Peyer's patch (tissue), 4 donors: ENCODE data around the gene NADK2. TPM values are rescaled to one million over a fixed set of nuclear protein-coding genes. Genes with fewer than 3 reads are reported as not detected.

ENCODE experiments used
- DNase-seq, 3 donors: peaks; one replicate each; pipeline ENCODE4 v3.0.0-alpha.2; 2017 to 2019
- H3K27ac ChIP-seq, 4 donors: fragments of 200-600 bp; sonication (generic); one replicate each; pipeline ENCODE4 v1.5.1; 2016 to 2019
- H3K27me3 ChIP-seq, 2 donors: fragments of 200-600 bp; sonication (generic); one replicate each; pipeline ENCODE4 v1.5.1; 2019
- H3K36me3 ChIP-seq, 3 donors: fragments of 200-600 bp; sonication (generic); one replicate each; pipeline ENCODE4 v1.5.1; 2016 to 2019
- H3K4me1 ChIP-seq, 4 donors: fragments of 200-600 bp; sonication (generic); one replicate each; pipeline ENCODE4 v1.5.1; 2016 to 2019
- H3K4me3 ChIP-seq, 4 donors: fragments of 200-600 bp; sonication (generic); 1 replicate in 3 of 4; 2 replicates in 1 of 4; pipeline ENCODE4 v1.5.1; 2016 to 2019; ENCODE audit warnings: mild to moderate bottlenecking in 1 of 4
- H3K9me3 ChIP-seq, 4 donors: fragments of 200-600 bp; sonication (generic); one replicate each; pipeline ENCODE4 v1.5.1; 2016 to 2019; ENCODE audit warnings: mild to moderate bottlenecking in 1 of 4
- CTCF ChIP-seq, 6 experiments: fragments of 450-650 bp in 4 of 6; fragments of 200-600 bp in 2 of 6; sonication (generic) in 1 of 6; IDR thresholded peaks; one replicate each; pipeline ENCODE4 v1.5.1; 2017 to 2019; ENCODE audit warnings: antibody characterized with exemption in 6 of 6, mild to moderate bottlenecking in 3 of 6, moderate library complexity in 1 of 6
- POLR2A ChIP-seq, 2 donors: fragments of 450-650 bp; IDR thresholded peaks; one replicate each; pipeline ENCODE4 v1.5.1; 2017; ENCODE audit warnings: antibody characterized with exemption in 2 of 2, mild to moderate bottlenecking in 2 of 2, moderate library complexity in 2 of 2
- total RNA-seq, 4 donors: library from RNA; depleted of rRNA; stranded (reverse); fragments of >200 nt; gene quantifications; one replicate each; pipeline ENCODE4 v1.1.0, GENCODE V29; 2016

The NADK2 gene
- total RNA-seq, 4 donors from 2014 or later: 5.8 to 30.0 (median 17.4) TPM

GRCh38 chr5:36252722-36253365, 11.1 kb upstream of the NADK2 start:
- no peaks in the 10 kb centered on the region for H3K27me3 ChIP-seq
- no peak overlapping the region for H3K4me3 ChIP-seq
- TF ChIP-seq POLR2A (IDR thresholded peaks at IDR 0.05) (no peak), CTCF (IDR thresholded peaks at IDR 0.05) (no peak)
- DNase-seq: no peak
- H3K4me1 ChIP-seq: no peaks in the 10 kb centered on the region
- H3K27ac ChIP-seq: no peak overlapping the region
- no peaks in the 10 kb centered on the region for H3K9me3 ChIP-seq
- no peaks in the 10 kb centered on the region for H3K36me3 ChIP-seq

GRCh38 chr5:36251218-36251617, 9.5 kb upstream of the NADK2 start:
- Histone ChIP-seq H3K4me1 (no peaks in the 10 kb centered on the region), H3K4me3 (no peak overlapping the region), H3K27ac (no peak overlapping the region), H3K9me3 (no peaks in the 10 kb centered on the region), H3K27me3 (no peaks in the 10 kb centered on the region), H3K36me3 (no peaks in the 10 kb centered on the region)
- no peak for DNase-seq
- no peak for TF ChIP-seq POLR2A (IDR thresholded peaks at IDR 0.05)

- H3K9me3 ChIP-seq: no peaks in the 10 kb centered on the region
- no peaks in the 10 kb centered on the region for H3K27me3 ChIP-seq
- no peak for DNase-seq
- H3K27ac ChIP-seq: no peak overlapping the region
- H3K4me1 ChIP-seq: no peaks in the 10 kb centered on the region
- H3K36me3 ChIP-seq: no peaks in the 10 kb centered on the region
- TF ChIP-seq CTCF (IDR thresholded peaks at IDR 0.05): no peak
- no peak for TF ChIP-seq POLR2A (IDR thresholded peaks at IDR 0.05)
- H3K4me3 ChIP-seq: no peak overlapping the region
Measured at GRCh38 chr5:36250427-36250826, 8.7 kb upstream of the NADK2 start.

GRCh38 chr5:36246036-36246800, 4.5 kb upstream of the NADK2 start:
- Histone ChIP-seq H3K36me3 (no peaks in the 10 kb centered on the region), H3K27ac (no peak overlapping the region), H3K4me1 (peaks cover 0 to 4% (median 0%) of the 10 kb centered on the region in 4 donors), H3K4me3 (no peak overlapping the region), H3K27me3 (no peaks in the 10 kb centered on the region), H3K9me3 (no peaks in the 10 kb centered on the region)
- no peak for DNase-seq
- TF ChIP-seq CTCF (IDR thresholded peaks at IDR 0.05) (no peak), POLR2A (IDR thresholded peaks at IDR 0.05) (no peak)

GRCh38 chr5:36244076-36244475, 2.4 kb upstream of the NADK2 start:
- Histone ChIP-seq H3K27ac (no peak overlapping the region), H3K27me3 (no peaks in the 10 kb centered on the region), H3K4me1 (peaks cover 0 to 15% (median 0%) of the 10 kb centered on the region in 4 donors), H3K4me3 (no peak overlapping the region), H3K36me3 (no peaks in the 10 kb centered on the region), H3K9me3 (no peaks in the 10 kb centered on the region)
- DNase-seq: no peak
- TF ChIP-seq CTCF (IDR thresholded peaks at IDR 0.05) (no peak), POLR2A (IDR thresholded peaks at IDR 0.05) (no peak)

GRCh38 chr5:36243653-36244052, 1.9 kb upstream of the NADK2 start:
- TF ChIP-seq CTCF (IDR thresholded peaks at IDR 0.05) (no peak), POLR2A (IDR thresholded peaks at IDR 0.05) (no peak)
- DNase-seq: no peak
- H3K27ac ChIP-seq: no peak overlapping the region
- no peaks in the 10 kb centered on the region for H3K36me3 ChIP-seq
- no peak overlapping the region for H3K4me3 ChIP-seq
- H3K9me3 ChIP-seq: no peaks in the 10 kb centered on the region
- no peaks in the 10 kb centered on the region for H3K27me3 ChIP-seq
- peaks cover 0 to 15% (median 0%) of the 10 kb centered on the region in 4 donors for H3K4me1 ChIP-seq
